CD8-positive, alpha-beta memory T cell (primary cell): ENCODE results near the gene LRCH1. TPM values are rescaled to one million over a fixed set of nuclear protein-coding genes. Genes with fewer than 3 reads are reported as not detected.

Source experiments
- CTCF ChIA-PET: fragments of 350-600 bp; sonication (Branson Sonifier 250); formaldehyde crosslinking; loops from one replicate; lab custom pipeline; 2021; ENCODE audit warnings: antibody characterized with exemption; lab: Charles Lee
- POLR2A ChIA-PET: fragments of 350-600 bp; sonication (Branson Sonifier 250); formaldehyde crosslinking; loops from one replicate; lab custom pipeline; 2021; ENCODE audit warnings: antibody characterized with exemption; lab: Charles Lee
- DNase-seq, 5 donors: peaks; one replicate each; pipeline versions ENCODE4 v3.0.0 to v3.0.0-alpha.2; 2020 to 2022; ENCODE audit warnings: mixed read lengths in 1 of 5
- H3K27ac ChIP-seq: one replicate; pipeline ENCODE4 v1.7.0; 2013; ENCODE audit warnings: low read depth, mild to moderate bottlenecking, low read length, moderate library complexity
- H3K27me3 ChIP-seq: 2 replicates; pipeline ENCODE4 v1.7.0; 2013; ENCODE audit warnings: low read length, mild to moderate bottlenecking; ENCODE audit not compliant: insufficient read depth, poor library complexity, severe bottlenecking
- H3K36me3 ChIP-seq: 2 replicates; pipeline ENCODE4 v1.7.0; 2013; ENCODE audit warnings: mild to moderate bottlenecking, low read length, moderate library complexity; ENCODE audit not compliant: insufficient read depth
- H3K4me1 ChIP-seq: 2 replicates; pipeline ENCODE4 v1.7.0; 2013; ENCODE audit warnings: mild to moderate bottlenecking, low read length, moderate library complexity; ENCODE audit not compliant: insufficient read depth
- H3K4me3 ChIP-seq: 2 replicates; pipeline ENCODE4 v1.7.0; 2013; ENCODE audit warnings: mild to moderate bottlenecking, low read length
- H3K9me3 ChIP-seq: 2 replicates; pipeline ENCODE4 v1.7.0; 2013; ENCODE audit warnings: mild to moderate bottlenecking, low read length
- H3K27ac Mint-ChIP-seq, 8 donors: one replicate each; pipeline ENCODE4 v1.8.0; 2020 to 2021; ENCODE audit warnings: mixed read lengths in 8 of 8, mild to moderate bottlenecking in 6 of 8, inconsistent platforms in 3 of 8, moderate library complexity in 3 of 8
- H3K27me3 Mint-ChIP-seq, 2 donors: one replicate each; pipeline ENCODE4 v1.8.0; 2020 to 2021; ENCODE audit warnings: mixed read lengths in 2 of 2, mild to moderate bottlenecking in 1 of 2, moderate library complexity in 1 of 2
- H3K36me3 Mint-ChIP-seq, 3 donors: one replicate each; pipeline ENCODE4 v1.8.0; 2020 to 2021; ENCODE audit warnings: mixed read lengths in 3 of 3, inconsistent platforms in 1 of 3, mild to moderate bottlenecking in 1 of 3
- H3K4me1 Mint-ChIP-seq, 3 donors: one replicate each; pipeline ENCODE4 v1.8.0; 2020 to 2021; ENCODE audit warnings: mixed read lengths in 3 of 3, inconsistent platforms in 1 of 3, mild to moderate bottlenecking in 1 of 3
- H3K4me3 Mint-ChIP-seq, 7 donors: one replicate each; pipeline ENCODE4 v1.8.0; 2020 to 2021; ENCODE audit warnings: mixed read lengths in 7 of 7, mild to moderate bottlenecking in 6 of 7, moderate library complexity in 4 of 7, inconsistent platforms in 2 of 7
- H3K9me3 Mint-ChIP-seq, 5 donors: one replicate each; pipeline ENCODE4 v1.8.0; 2020 to 2022; ENCODE audit warnings: mixed read lengths in 5 of 5, mild to moderate bottlenecking in 3 of 5, moderate library complexity in 2 of 5, inconsistent platforms in 1 of 5
- polyA plus RNA-seq: library from polyadenylated mRNA; unstranded; fragments of 300-500 nt; fragmentation: Illumina TruSeq; gene quantifications from one replicate; pipeline ENCODE4 v1.2.3, GENCODE V29; 2021
- total RNA-seq, 2 experiments: library from RNA; stranded (reverse); gene quantifications; one replicate each; pipeline ENCODE4 v1.2.3, GENCODE V29; 2021

LRCH1 gene
- total and polyA plus RNA-seq, 3 experiments from 2014 or later, result 4.9 to 17.8 (median 16.7) TPM

DNA sequence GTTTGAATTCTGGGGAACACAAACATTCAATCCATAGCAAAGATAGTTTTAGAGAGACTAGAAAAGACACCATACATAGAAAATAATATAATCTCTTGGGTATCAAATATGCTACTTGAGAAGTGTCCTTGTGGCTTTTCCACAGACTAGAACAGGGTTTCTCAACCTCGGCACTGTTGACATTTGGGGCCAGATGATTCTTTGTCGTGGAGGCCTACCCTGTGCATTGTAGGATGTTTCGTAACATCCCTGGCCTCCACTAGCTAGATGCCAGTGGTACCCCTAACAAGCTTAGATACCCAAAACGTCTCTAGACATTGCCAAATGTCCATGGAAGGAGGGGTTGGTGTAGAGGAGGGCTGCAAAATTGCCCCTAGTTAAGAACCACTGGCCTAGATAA, 246.2 kb downstream of the LRCH1 start:
- Mint-ChIP-seq H3K4me3 (peak overlapping the region in 2 of 7 donors; percentile 13 to 49), H3K9me3 (no peaks in the 10 kb centered on the region), H3K27ac (no peak overlapping the region), H3K27me3 (peaks cover 0 to 4% of the 10 kb centered on the region in 2 donors), H3K4me1 (peaks cover 26 to 36% (median 34%) of the 10 kb centered on the region in 3 donors), H3K36me3 (peaks cover 0 to 10% (median 6%) of the 10 kb centered on the region in 3 donors)
- DNase-seq, result no peak
- Histone ChIP-seq H3K4me3 (no peak overlapping the region), H3K27me3 (no peaks in the 10 kb centered on the region), H3K9me3 (no peaks in the 10 kb centered on the region), H3K4me1 (peaks cover 30% of the 10 kb centered on the region), H3K36me3 (no peaks in the 10 kb centered on the region), H3K27ac (no peak overlapping the region)
- ChIA-PET POLR2A (no interaction called here), CTCF (no interaction called here)

GRCh38 chr13:46801858-46802257, 248.9 kb downstream of the LRCH1 start:
- Mint-ChIP-seq H3K27ac (no peak overlapping the region), H3K36me3 (peaks cover 0 to 4% (median 0%) of the 10 kb centered on the region in 3 donors), H3K27me3 (peaks cover 0 to 4% of the 10 kb centered on the region in 2 donors), H3K4me3 (no peak overlapping the region), H3K9me3 (no peaks in the 10 kb centered on the region), H3K4me1 (peaks cover 10 to 12% (median 10%) of the 10 kb centered on the region in 3 donors)
- no peak overlapping the region for H3K4me3 ChIP-seq
- H3K9me3 ChIP-seq, result no peaks in the 10 kb centered on the region
- ChIA-PET CTCF (interaction anchor here (1.0 kb wide), 1 partner anchor 250 kb away, joined by 3 read pairs; no protein-coding TSS in a partner anchor), POLR2A (no interaction called here)
- DNase-seq, result no peak
- no peaks in the 10 kb centered on the region for H3K36me3 ChIP-seq
- H3K27me3 ChIP-seq, result no peaks in the 10 kb centered on the region
- no peak overlapping the region for H3K27ac ChIP-seq
- peaks cover 8% of the 10 kb centered on the region for H3K4me1 ChIP-seq

Other genes with a start within 250 kb of the LRCH1 start
- not detected for gene RUBCNL, start 165.9 kb upstream of the LRCH1 start, total RNA-seq
- gene RUBCNL, start 165.9 kb upstream of the LRCH1 start, polyA plus RNA-seq, result not detected
- gene ESD, start 244.0 kb downstream of the LRCH1 start, total RNA-seq, result 10 to 100 TPM; 91.9 to 98.5 TPM
- gene ESD, start 244.0 kb downstream of the LRCH1 start, polyA plus RNA-seq, result 109 TPM